ENCODE data around the gene DBNL.

GRCh38 chr7:44097064-44097932 is 52.8 kb downstream of the DBNL start:
- TF ChIP-seq CTCF (IDR thresholded peaks at IDR 0.05) (no peak), POLR2A (IDR thresholded peaks at IDR 0.05) (no peak)

Data from right lobe of liver (tissue), 4 donors.